ENCODE data around the gene SLC25A45. TPM values are rescaled to one million over a fixed set of nuclear protein-coding genes. Genes with fewer than 3 reads are reported as not detected.

Gene SLC25A45
- total RNA-seq, 1 experiment from 2014 or later: 1.1 TPM

DNA sequence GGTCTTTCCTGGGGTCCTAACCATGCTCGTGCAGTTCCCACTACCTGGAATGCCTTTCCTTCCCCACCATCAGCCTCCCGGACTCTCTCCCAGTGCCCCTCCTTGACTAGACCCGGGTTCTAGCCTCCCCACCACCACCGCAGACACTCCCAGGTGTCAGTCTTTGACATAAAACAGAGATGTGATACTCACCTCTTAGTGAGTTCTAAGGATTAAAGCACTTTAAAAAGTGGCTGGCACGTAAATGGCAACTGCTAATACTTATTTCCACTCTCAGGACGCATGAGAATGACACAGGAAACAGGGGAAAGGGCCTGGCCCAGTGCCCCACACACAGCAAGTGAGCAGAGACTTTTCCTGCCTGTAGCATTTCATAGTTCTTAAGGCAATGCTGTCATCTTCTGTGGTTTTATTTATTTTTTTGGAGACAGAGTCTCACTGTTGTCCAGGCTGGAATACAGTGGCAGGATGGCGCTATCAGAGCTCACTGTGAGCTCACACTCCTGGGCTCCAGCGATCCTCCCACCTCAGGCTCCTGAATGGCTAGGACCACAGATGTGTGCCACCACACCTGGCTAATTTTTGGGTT lies 1.9 kb upstream of the SLC25A45 start:
- H4K5ac ChIP-seq (ENCODE audit: insufficient read length, low read depth, low read length): no peak overlapping the region
- no peak overlapping the region for H2BK120ac ChIP-seq (ENCODE audit: low read depth, low read length, poor library complexity, severe bottlenecking)
- H2AFZ ChIP-seq (ENCODE audit: low read length): no peak overlapping the region
- no peak overlapping the region for H3K4me2 ChIP-seq (ENCODE audit: insufficient read depth, insufficient read length, low read length)
- Mint-ChIP-seq H3K36me3 (ENCODE audit: insufficient read depth in 1 of 3, low read depth in 3 of 3) (peaks cover 0 to 5% (median 3%) of the 10 kb centered on the region in 3 experiments; a peak in 2 of 7 replicates), H3K27ac (no peak overlapping the region; a peak in 1 of 7 replicates), H3K27me3 (ENCODE audit: low read depth) (peaks cover 3% of the 10 kb centered on the region), H3K4me3 (no peak overlapping the region), H3K4me1 (peaks cover 17 to 18% of the 10 kb centered on the region in 2 experiments), H3K9me3 (no peaks in the 10 kb centered on the region)
- H3K18ac ChIP-seq (ENCODE audit: insufficient read length, low read depth, low read length): no peak overlapping the region
- H3K4me1 ChIP-seq (ENCODE audit: insufficient read depth, low read length): 0 out of 2 replicates have a peak, but pooled peaks cover 2% of the 10 kb centered on the region
- H4K8ac ChIP-seq (replicated peaks; ENCODE audit: insufficient read length, low read depth, low read length): no peak overlapping the region
- H3K9ac ChIP-seq (ENCODE audit: extremely low read depth, insufficient read length, low read length): no peak overlapping the region
- no CpG with 5 or more reads among the region's 8 CpGs for WGBS (ENCODE audit: extremely low coverage, insufficient read length, low lambda C conversion rate)
- TF ChIP-seq, protein P1, sequence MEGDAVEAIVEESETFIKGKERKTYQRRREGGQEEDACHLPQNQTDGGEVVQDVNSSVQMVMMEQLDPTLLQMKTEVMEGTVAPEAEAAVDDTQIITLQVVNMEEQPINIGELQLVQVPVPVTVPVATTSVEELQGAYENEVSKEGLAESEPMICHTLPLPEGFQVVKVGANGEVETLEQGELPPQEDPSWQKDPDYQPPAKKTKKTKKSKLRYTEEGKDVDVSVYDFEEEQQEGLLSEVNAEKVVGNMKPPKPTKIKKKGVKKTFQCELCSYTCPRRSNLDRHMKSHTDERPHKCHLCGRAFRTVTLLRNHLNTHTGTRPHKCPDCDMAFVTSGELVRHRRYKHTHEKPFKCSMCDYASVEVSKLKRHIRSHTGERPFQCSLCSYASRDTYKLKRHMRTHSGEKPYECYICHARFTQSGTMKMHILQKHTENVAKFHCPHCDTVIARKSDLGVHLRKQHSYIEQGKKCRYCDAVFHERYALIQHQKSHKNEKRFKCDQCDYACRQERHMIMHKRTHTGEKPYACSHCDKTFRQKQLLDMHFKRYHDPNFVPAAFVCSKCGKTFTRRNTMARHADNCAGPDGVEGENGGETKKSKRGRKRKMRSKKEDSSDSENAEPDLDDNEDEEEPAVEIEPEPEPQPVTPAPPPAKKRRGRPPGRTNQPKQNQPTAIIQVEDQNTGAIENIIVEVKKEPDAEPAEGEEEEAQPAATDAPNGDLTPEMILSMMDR (conservative IDR thresholded peaks at IDR 0.05): no peak
- H4K91ac ChIP-seq (ENCODE audit: insufficient read length, low read depth, low read length): no peak overlapping the region
- H2BK20ac ChIP-seq (ENCODE audit: low read depth, low read length, poor library complexity, severe bottlenecking): no peak overlapping the region
- no peak overlapping the region for H2AK5ac ChIP-seq (ENCODE audit: insufficient read length, low read length)
- H3K79me2 ChIP-seq (ENCODE audit: insufficient read depth, low read length): no peaks in the 10 kb centered on the region
- H3K23ac ChIP-seq (ENCODE audit: insufficient read length, low read depth, low read length): no peak overlapping the region
- H2BK12ac ChIP-seq (ENCODE audit: insufficient read length, low read depth, low read length): no peak overlapping the region
- no peak overlapping the region for H2BK5ac ChIP-seq (ENCODE audit: insufficient read length, low read length)
- no peaks in the 10 kb centered on the region for H3K79me1 ChIP-seq (ENCODE audit: insufficient read depth, low read depth, low read length, poor library complexity, severe bottlenecking)
- H4K20me1 ChIP-seq (ENCODE audit: control insufficient read depth, insufficient read depth, insufficient read length): no peaks in the 10 kb centered on the region
- H3K4ac ChIP-seq (ENCODE audit: low read depth, low read length): no peak overlapping the region
- H2BK15ac ChIP-seq (ENCODE audit: low read depth, low read length): no peak overlapping the region
- no peak overlapping the region for H3K56ac ChIP-seq (ENCODE audit: insufficient read length, low read depth, low read length)
- no peaks in the 10 kb centered on the region for H3K27me3 ChIP-seq (ENCODE audit: insufficient read depth, low read length)
- H3K14ac ChIP-seq (ENCODE audit: insufficient read depth, low read length): no peak overlapping the region
- no peak overlapping the region for H3T11ph ChIP-seq (ENCODE audit: low read length)
- no peak overlapping the region for H3K27ac ChIP-seq (ENCODE audit: insufficient read length, low read depth, low read length)
- no peaks in the 10 kb centered on the region for H3K23me2 ChIP-seq (ENCODE audit: insufficient read length, low read depth, low read length, poor library complexity, severe bottlenecking)
- H3K9me3 ChIP-seq (ENCODE audit: control insufficient read depth, low read depth, low read length): no peaks in the 10 kb centered on the region
- no peak for DNase-seq

Data from H9 (cell line).